Measurements from ENCODE around the gene RBSN. TPM values are rescaled to one million over a fixed set of nuclear protein-coding genes. Genes with fewer than 3 reads are reported as not detected.
A peak's percentile ranks its signal among the peaks of the same experiment; 100 is the strongest.

The RBSN gene
- total RNA-seq, 4 donors from 2014 or later: 45.0 to 56.1 (median 52.0) TPM

DNA sequence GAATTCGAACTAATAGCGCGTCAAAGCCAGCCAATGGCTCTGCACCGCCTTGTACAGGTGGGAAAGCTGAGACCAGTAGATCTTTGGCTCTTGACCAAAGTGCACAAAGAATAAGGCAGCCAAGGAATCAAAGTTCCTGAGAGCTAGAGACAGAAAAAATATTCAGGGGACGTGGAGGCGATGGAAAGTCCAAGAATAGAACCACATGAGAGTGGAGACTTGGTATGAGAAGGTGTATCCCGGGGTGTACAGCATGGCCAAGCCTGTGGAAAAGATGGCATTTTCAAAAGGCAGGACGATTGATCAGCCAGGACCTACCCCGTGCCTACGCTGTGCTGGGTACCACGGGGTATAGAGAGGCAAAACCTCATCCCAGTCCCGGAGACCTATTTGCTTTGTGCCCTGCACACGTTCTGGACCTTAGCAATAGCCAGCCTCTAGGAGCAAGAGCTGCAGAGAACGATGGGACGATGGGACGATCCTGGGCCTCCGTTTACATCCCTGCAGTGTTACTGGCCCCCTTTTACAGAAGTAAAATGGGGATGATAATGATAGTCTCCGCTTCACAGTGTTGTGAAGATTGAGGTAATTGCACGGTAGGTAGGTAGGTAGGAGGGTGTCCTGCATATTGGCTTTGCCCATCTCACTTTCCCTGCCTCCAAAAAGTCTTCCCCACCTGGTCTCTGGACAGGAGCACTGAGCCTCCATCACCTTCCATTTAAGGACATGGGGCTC is 583 bp upstream of the RBSN start:
- intact Hi-C loops (cut with DNase I): loop anchor here (10.0 kb wide), 1 partner anchor 105 kb away; the partner anchor contains the start of gene CAPN7
- DNase-seq: no peak
- H3K27ac ChIP-seq: peak overlapping the region in 2 of 3 donors; percentile 66
- TF ChIP-seq CTCF (IDR thresholded peaks at IDR 0.05) (no peak), POLR2A (IDR thresholded peaks at IDR 0.05) (no peak)
- H3K4me3 ChIP-seq (replicated peaks in 1 of 3): peak overlapping the region; percentile 42 to 87 (median 79)
- peaks cover 3 to 10% of the 10 kb centered on the region in 2 donors for H3K36me3 ChIP-seq
- H3K9me3 ChIP-seq: no peaks in the 10 kb centered on the region
- no peaks in the 10 kb centered on the region for H3K27me3 ChIP-seq
- peaks cover 27 to 40% of the 10 kb centered on the region in 2 donors for H3K4me1 ChIP-seq
- WGBS, 2 donors: 9 to 17% methylated on average over 14 to 19 of the region's 19 CpGs

- H3K4me3 ChIP-seq (replicated peaks in 1 of 3): peak overlapping the region in 1 of 3 donors; percentile 79
- H3K27me3 ChIP-seq: no peaks in the 10 kb centered on the region
- intact Hi-C loops (cut with DNase I): no loop called here
- H3K4me1 ChIP-seq: peaks cover 27 to 40% of the 10 kb centered on the region in 2 donors
- peaks cover 7 to 10% of the 10 kb centered on the region in 2 donors for H3K36me3 ChIP-seq
- no peak for TF ChIP-seq CTCF (IDR thresholded peaks at IDR 0.05)
- no peak for TF ChIP-seq POLR2A (IDR thresholded peaks at IDR 0.05)
- DNase-seq: no peak
- WGBS, 2 donors: 53 to 61% methylated on average over 6 of the region's 6 CpGs
- no peaks in the 10 kb centered on the region for H3K9me3 ChIP-seq
- peak overlapping the region in 2 of 3 donors; percentile 71 to 84 for H3K27ac ChIP-seq
These were observed 1.1 kb downstream of the RBSN start for GRCh38 chr3:15097891-15098290.

DNA sequence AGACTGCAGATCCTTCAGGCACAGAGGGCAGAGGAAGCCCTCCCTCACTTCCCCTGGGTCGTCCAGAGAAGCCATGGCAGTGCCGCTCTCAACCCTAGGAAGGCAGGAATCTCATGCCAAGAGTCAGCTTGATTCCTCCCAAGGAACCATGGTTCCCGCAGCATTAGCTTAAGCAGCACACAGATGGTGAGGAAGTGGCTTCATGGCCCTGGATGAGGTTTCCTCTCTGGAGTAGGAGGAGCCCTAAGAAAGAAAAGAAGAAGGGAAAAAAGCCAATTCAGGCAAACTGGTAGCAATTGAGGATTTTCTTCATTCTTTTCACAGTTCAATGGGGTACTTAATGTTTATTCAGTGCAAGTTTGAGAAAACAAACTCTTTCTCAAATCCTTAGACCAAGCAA is 2.9 kb downstream of the RBSN start:
- TF ChIP-seq POLR2A (IDR thresholded peaks at IDR 0.05) (no peak), CTCF (IDR thresholded peaks at IDR 0.05) (no peak)
- DNase-seq: peak; percentile 33 to 34
- H3K4me1 ChIP-seq: peaks cover 27 to 36% of the 10 kb centered on the region in 2 donors
- no peak overlapping the region for H3K4me3 ChIP-seq (replicated peaks in 1 of 3)
- H3K27me3 ChIP-seq: no peaks in the 10 kb centered on the region
- intact Hi-C loops (cut with DNase I): no loop called here
- peak overlapping the region; percentile 71 to 84 (median 72) for H3K27ac ChIP-seq
- H3K36me3 ChIP-seq: peaks cover 7 to 10% of the 10 kb centered on the region in 2 donors
- 30 to 59% methylated on average over 3 of the region's 3 CpGs for WGBS, 2 donors
- H3K9me3 ChIP-seq: no peaks in the 10 kb centered on the region

DNA sequence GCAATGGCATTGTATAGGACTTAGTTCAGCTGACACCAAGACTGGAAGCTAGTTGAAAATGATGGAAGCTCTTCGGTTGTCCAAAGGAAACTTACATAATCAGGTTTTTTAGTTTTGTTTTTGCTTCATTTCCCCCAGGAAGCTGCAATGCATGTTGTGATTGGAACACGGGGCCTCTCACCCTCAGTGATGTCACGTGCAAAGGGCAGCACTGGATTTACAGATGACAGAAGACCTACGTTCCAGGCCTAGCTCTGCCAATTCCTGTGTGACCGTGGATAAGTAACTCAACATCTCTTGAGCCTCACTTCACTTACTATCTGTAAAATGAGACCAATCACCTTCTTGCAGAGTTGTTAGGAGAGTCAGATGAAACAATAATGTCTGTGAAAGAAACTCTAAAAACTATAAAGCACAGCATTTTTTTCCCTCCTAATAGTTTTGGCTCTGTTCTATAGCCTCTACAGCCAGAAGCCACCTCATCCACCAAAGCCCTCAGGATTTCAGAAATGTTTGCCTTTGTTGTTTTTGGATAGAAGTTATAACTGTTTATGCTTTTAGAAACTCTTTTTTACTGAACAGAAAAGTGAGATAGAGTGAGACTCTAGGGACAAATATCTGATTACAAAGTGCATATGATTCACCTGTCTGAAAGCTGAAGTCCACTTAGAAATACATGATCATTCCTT is 4.6 kb downstream of the RBSN start:
- TF ChIP-seq POLR2A (IDR thresholded peaks at IDR 0.05) (no peak), CTCF (IDR thresholded peaks at IDR 0.05) (no peak)
- H3K27me3 ChIP-seq: no peaks in the 10 kb centered on the region
- H3K27ac ChIP-seq: peak overlapping the region in 2 of 3 donors; percentile 71 to 84
- peaks cover 27 to 31% of the 10 kb centered on the region in 2 donors for H3K4me1 ChIP-seq
- H3K4me3 ChIP-seq (replicated peaks in 1 of 3): no peak overlapping the region
- intact Hi-C loops (cut with DNase I): no loop called here
- H3K36me3 ChIP-seq: peaks cover 14 to 18% of the 10 kb centered on the region in 2 donors
- no peaks in the 10 kb centered on the region for H3K9me3 ChIP-seq
- DNase-seq: no peak
- 65 to 85% methylated on average over 5 of the region's 5 CpGs for WGBS, 2 donors

DNA sequence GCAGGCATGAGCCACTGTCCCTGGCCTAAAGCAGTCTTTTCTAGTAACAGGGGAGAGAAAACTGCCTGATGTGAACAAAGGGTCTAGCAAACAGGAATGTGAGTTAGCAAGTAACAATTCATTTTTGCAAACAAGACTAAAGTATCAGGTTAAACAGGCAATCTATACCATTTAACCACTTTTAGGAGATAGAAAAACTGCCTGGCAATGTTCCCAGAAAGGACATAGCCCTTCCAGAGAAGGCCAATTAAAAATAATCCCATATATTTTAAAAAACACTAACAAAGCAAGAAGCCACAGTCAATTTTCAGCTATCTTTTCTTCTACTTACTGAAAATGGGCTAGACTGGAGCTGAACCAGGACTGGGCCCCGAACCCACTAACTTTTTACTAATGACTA is 6.3 kb downstream of the RBSN start:
- no peak for DNase-seq
- Histone ChIP-seq H3K4me3 (replicated peaks in 1 of 3) (no peak overlapping the region), H3K27ac (no peak overlapping the region), H3K4me1 (peaks cover 27% of the 10 kb centered on the region in 2 donors), H3K9me3 (no peaks in the 10 kb centered on the region), H3K27me3 (no peaks in the 10 kb centered on the region), H3K36me3 (peaks cover 18 to 22% of the 10 kb centered on the region in 2 donors)
- TF ChIP-seq POLR2A (IDR thresholded peaks at IDR 0.05): no peak
- no peak for TF ChIP-seq CTCF (IDR thresholded peaks at IDR 0.05)
- WGBS, 2 donors: 79 to 91% methylated on average over 1 of the region's 1 CpG
- intact Hi-C loops (cut with DNase I): no loop called here
